HK-2 (cell line): Measurements from ENCODE around the gene AUTS2.
"Not testable (repeated sequence)": the region's sequence is repeated elsewhere in the genome, so short reads cannot be mapped to it uniquely, and the experiment has no call there.

Experiments
- DNase-seq: peaks from one replicate; pipeline ENCODE4 v3.0.0-alpha.2; 2018; ENCODE audit not compliant: unreplicated experiment

AUTS2 gene

GRCh38 chr7:70242826-70243225, 644.6 kb downstream of the AUTS2 start:
- no peak for DNase-seq

DNA sequence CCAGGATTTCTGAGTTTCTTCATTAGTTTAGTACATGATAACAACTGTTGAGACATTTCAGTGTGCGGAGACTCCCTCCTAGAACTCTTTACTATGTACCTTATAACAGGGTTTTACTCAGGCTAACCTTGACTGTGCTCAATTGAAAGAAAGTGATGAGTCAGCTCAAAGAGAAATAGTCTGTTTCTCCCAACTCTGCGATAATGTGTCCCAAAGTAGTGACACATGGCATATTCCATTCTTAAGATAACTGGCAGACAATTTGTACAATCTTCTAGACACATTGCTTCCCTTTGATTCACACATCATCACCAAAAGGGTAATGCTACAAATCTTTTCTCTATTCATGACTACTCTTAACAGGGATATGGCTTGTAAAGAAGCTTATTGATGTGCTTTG, 645.2 kb downstream of the AUTS2 start:
- DNase-seq = no peak

GRCh38 chr7:70257921-70258320, 659.6 kb downstream of the AUTS2 start:
- no peak for DNase-seq

DNA sequence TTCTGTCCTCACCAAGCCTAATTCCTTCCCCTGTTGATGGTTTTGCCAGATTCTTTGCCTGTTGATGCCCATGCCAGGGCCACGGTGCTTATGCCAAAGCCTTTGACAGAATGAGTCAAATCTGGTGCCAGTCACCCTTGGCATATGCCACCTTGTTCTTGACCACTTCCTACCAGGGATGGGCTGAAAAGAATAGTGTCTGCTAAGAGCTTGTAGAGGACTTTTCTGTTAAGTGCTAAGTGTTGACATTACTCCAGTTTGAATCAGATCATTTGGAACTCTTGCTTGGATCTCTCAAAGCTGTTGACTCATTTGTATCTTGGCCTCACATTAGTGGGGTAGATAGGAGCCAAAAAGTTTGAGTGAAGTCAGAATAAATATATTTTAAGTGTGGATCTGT, 661.2 kb downstream of the AUTS2 start:
- no peak for DNase-seq

GRCh38 chr7:70263471-70264255, 665.4 kb downstream of the AUTS2 start:
- no peak for DNase-seq

- no peak for DNase-seq
Measured at GRCh38 chr7:70266186-70266585, 667.9 kb downstream of the AUTS2 start.

- no peak for DNase-seq
Measured at GRCh38 chr7:70267381-70268120, 669.3 kb downstream of the AUTS2 start.

DNA sequence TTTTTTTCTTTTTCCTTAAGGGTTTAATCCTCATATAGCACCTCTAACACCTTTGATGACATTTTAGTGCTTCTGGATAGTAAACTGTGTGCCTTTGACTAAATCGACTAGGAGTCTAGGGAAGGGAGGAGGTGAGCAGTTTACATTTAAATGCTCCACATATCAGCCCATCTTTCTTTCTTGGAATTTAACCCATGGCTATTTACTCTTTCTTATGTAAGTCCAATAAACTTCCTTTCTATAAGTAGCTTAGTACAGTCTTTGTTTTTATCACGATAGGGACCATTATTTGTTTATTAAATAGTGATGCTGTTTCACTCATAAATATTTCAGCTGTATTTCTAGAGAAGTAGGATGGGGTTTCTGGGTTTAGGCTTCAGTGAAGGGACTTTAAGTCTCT, 669.9 kb downstream of the AUTS2 start:
- DNase-seq = no peak

DNA sequence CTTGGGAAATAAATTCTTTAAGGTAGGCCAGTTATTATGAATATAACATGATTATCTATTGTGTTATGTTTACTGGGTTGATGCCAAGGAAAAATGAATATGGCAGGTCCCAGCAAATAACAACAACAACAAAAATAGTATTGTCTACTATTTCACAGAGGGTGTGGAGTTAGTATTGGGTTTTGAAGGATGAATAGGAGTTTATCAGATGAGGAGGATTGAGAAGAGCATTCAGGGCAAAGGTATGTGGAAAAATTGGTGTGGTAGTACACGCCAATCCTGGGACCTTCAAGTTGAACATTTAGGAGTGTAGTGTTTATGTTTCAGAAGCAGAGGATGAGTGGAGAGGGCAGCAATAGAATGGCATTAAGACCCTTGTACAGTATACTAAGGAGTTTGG, 671.9 kb downstream of the AUTS2 start:
- DNase-seq = no peak

- DNase-seq = no peak
Measured at GRCh38 chr7:70271617-70272081, 673.4 kb downstream of the AUTS2 start.

- not testable (repeated sequence) for DNase-seq
Measured at GRCh38 chr7:70275570-70275969, 677.3 kb downstream of the AUTS2 start.

DNA sequence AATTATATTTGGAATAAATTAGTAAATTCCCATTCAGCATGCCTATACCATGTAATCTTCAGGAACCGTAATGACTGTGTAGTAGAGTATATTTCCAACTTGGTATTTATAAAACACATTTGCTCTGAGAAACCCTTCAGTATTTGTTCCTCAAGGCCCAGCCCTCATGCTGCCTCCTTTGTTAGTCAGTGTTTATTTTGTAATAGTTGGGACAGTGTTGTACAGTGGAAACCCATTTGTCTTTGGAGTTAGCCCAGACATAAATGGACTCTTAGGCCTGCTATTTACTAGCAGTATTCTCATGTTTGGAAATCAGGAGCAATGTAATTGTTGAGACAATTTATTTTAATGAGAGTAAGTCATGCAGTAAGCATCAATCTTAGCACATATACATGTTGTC, 686.9 kb downstream of the AUTS2 start:
- DNase-seq = no peak

- DNase-seq = no peak
Measured at GRCh38 chr7:70285854-70286253, 687.6 kb downstream of the AUTS2 start.

DNA sequence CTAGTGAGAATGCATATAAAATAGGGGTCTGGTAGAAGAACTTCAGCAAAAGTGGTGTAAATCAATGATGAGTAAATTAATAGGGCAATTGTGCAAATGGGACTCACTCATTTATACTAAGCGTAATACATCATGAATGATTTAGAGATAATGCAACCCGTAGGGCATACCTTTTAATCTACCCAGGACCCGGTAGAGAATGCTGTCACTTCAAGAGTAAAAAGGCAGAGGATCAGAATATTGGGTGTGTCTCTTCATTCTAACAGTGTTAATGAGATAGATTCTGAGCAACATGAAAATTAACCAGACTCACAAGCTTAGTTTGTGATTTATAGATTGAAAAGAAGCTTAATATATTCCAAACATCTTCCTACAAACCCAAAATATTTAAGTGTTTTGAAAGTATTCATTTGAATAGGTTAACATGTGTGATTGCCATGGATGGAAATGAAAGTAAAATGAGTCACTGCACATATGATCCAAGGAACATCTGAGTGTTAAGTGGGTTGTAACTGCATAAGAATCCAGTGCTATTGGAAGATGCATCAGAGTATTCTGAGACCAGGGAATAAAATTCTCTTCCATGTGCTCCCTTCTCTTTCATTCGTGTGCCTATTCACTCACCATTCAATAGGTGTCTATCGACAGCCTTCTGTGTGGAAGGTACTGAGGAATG, 690.6 kb downstream of the AUTS2 start:
- no peak for DNase-seq

DNA sequence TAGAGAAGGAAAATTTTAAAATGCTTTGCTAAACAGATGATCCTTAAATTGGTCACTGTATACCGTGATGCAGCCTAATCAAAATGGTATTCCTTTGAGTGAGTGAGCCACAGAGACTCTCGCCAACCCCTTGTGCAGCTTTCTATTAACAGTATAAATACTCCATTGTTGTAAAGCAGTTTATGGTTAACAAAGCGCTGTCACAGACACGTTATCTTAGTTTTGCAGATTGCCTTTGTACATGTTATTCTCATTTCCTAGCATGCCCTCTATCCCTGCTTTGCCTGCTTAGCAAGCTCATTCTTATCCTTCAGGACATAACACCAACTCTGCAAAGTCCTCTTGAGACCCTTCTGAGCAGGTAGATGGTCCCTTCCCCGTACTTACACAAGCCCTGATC, 694.4 kb downstream of the AUTS2 start:
- DNase-seq = no peak

DNA sequence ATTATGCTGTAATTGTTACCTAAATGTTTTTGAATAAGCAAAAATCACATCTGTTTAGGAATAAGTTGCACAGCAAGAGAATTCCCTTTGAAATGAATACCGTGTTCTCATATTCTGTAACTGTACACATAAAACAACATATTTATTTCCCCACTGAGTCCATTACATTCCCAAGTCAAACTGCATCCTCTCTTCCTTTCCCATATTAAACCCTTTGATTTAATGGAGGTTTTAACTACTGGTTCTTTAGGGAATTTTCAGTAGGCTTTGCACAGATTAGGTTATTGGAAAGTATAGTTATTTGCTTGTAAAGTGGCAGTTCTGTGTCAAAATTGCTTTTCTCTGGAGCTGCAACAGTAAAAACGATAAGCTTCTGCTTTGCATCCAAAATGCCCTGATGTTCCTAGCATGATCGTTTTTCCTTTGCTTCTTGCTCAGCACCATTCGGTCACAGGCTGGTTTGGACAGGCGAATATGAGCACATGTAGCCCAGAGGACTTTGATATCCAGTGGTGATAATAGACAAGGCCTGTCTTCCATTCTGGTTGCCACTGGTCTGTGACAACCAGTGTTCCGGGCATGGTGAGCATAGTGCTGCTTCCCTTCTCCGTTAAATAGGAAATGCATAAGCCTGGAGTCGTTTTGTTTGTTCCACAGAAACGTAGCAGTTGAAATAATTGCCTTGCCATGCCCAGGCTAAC, 696.1 kb downstream of the AUTS2 start:
- DNase-seq = no peak

- DNase-seq = no peak
Measured at GRCh38 chr7:70298780-70299471, 700.7 kb downstream of the AUTS2 start.

- no peak for DNase-seq
Measured at GRCh38 chr7:70299472-70299807, 701.2 kb downstream of the AUTS2 start.

- no peak for DNase-seq
Measured at GRCh38 chr7:70301673-70302185, 703.5 kb downstream of the AUTS2 start.

DNA sequence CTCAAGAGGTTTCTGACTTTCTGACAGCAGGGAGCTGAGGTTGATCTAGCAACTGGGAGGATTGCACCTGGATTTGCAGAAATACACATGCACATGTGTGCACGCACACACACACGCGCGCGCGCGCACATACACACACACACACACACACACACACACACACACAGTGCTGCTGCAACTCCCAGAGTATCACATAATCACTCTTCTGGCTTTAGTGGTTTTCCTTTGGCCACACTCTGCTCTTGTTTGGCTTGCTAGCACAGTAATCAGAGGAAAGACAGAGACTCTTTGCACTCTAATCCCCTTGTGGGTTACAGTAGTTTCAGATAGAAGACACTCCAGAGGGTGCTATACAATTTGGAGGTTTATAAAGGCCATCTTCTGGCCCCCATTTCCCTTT, 705.0 kb downstream of the AUTS2 start:
- DNase-seq = no peak

DNA sequence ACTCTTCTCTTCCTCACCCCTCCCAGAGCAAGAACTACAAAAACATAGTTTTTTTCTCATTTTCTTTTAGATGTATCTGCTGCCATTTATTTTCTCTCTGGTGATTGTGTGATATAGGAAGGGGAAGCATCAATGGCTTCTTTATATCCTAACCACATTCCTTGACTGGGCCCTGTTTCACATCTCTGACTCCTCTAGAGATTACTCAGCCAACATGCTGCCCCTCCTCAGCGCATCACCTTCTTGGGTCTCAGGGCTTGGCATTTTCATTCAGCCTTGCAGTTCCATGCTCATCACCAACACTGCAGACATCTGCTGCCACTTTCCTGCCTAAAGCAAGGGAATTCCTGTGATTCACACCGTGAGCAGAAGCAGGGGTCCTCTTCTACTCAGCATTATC, 705.5 kb downstream of the AUTS2 start:
- DNase-seq = no peak
